Stomach (tissue), 9 donors: Measurements from ENCODE around the gene UNC79. TPM values are rescaled to one million over a fixed set of nuclear protein-coding genes. Genes with fewer than 3 reads are reported as not detected.

ENCODE experiments used
- DNase-seq, 2 donors: peaks; one replicate each; pipeline versions ENCODE4 v3.0.0 to v3.0.0-alpha.2; 2013 to 2019
- H3K27ac ChIP-seq, 5 donors: fragments of 200-600 bp in 4 of 5; sonication (generic) in 4 of 5; one replicate each; pipeline ENCODE4 v1.5.1; 2013 to 2019; ENCODE audit warnings: mild to moderate bottlenecking in 1 of 5, moderate library complexity in 1 of 5
- H3K27me3 ChIP-seq, 3 donors: fragments of 200-600 bp; sonication (generic); one replicate each; pipeline ENCODE4 v1.5.1; 2017 to 2019; ENCODE audit warnings: mixed run types in 1 of 3
- H3K36me3 ChIP-seq, 4 donors: fragments of 200-600 bp; sonication (generic); 1 replicate in 3 of 4; 2 replicates in 1 of 4; pipeline ENCODE4 v1.5.1; 2016 to 2019
- H3K4me1 ChIP-seq, 4 donors: fragments of 200-600 bp; sonication (generic); one replicate each; pipeline ENCODE4 v1.5.1; 2016 to 2019
- H3K4me3 ChIP-seq, 4 donors: fragments of 200-600 bp; sonication (generic) in 3 of 4; one replicate each; pipeline ENCODE4 v1.5.1; 2016 to 2019; ENCODE audit warnings: mild to moderate bottlenecking in 1 of 4
- H3K9me3 ChIP-seq, 4 donors: fragments of 200-600 bp; sonication (generic); one replicate each; pipeline ENCODE4 v1.5.1; 2016 to 2019
- EP300 ChIP-seq: sonication (generic); formaldehyde crosslinking; IDR thresholded peaks from one replicate; pipeline ENCODE4 v1.6.1; 2017; ENCODE audit warnings: antibody characterized with exemption
- POLR2A ChIP-seq, 4 donors: fragments of 450-650 bp; IDR thresholded peaks; one replicate each; pipeline ENCODE4 v1.6.1; 2016; ENCODE audit warnings: antibody characterized with exemption in 4 of 4, control low read depth in 2 of 4, mild to moderate bottlenecking in 1 of 4, moderate library complexity in 1 of 4
- POLR2AphosphoS5 ChIP-seq, 3 donors: sonication (generic); formaldehyde crosslinking; IDR thresholded peaks; one replicate each; pipeline ENCODE4 v1.6.1; 2016; ENCODE audit warnings: antibody characterized with exemption in 3 of 3
- WGBS, 5 donors: extraction: QIAGEN DNeasy Blood & Tissue Kit in 3 of 5; methylation state at CpG; one replicate each; pipeline versions ENCODE4 v1.1.5 to v1.1.7; 2013 to 2018; 5-methylcytosine and 5-hydroxymethylcytosine counted together
- intact Hi-C: fragments of 100-400 bp; cut with DNase I; formaldehyde crosslinking; loops from one replicate; pipeline ENCODE4 v1.15.1; 2023; ENCODE audit warnings: low total_unique reads
- polyA plus RNA-seq, 3 donors: library from polyadenylated mRNA; stranded (reverse); fragments of 200-250 nt; gene quantifications; one replicate each; pipeline ENCODE4 v1.2.3, GENCODE V29; 2013
- total RNA-seq, 5 donors: library from RNA; depleted of rRNA; stranded (reverse); fragments of >200 nt; gene quantifications; one replicate each; pipeline versions ENCODE4 v1.1.0 to v1.2.3, GENCODE V29; 2014 to 2016
- TF ChIP-seq, protein P1 (sequence below), 7 experiments: fragments of 450-650 bp in 4 of 7; fragments of 200-600 bp in 3 of 7; sonication (generic) in 3 of 7; IDR thresholded peaks; one replicate each; pipeline ENCODE4 v1.5.1; 2016 to 2019; ENCODE audit warnings: antibody characterized with exemption in 7 of 7, control low read depth in 2 of 7, mild to moderate bottlenecking in 1 of 7
- donor health status: healthy with polysubstance abuse.
- donor health status: Bipolar disorder and iron deficiency.
- donor health status: healthy.

UNC79 gene
- total and polyA plus RNA-seq, 8 donors, result under 0.01 to 1.9 (median 0.35) TPM; not detected in 2

DNA sequence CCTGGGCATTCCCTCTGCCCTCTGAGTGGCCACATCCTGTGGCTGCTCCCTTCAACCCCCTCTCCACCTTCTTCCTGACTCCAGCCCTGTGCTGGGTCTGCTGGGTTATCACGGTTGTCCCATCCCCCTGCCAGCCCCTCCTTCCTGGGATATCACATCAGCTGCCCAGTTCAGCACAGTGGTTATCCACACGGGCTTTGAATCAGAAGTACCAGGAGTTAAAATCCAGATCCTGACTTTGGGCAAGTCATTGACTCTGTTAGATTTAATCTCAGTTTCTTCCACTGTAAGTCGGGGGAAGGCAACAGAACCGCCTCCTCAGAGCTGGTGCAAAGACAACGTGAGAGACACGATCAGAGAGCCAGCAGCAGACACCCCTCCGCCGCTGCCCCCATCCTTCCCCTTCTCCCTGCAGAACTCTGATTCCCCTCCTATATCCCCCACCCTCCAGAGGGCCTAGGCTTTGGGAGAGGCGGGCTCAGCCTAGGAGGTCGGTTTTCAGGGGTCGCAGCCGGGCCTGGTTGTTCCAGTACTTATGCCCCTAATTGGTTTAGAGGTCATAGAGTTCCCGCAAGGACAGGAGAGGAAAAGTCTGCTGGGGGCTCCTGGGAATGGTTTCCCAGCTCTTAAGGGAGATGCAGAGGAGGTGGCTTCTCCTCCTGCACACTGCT lies 315.0 kb downstream of the UNC79 start:
- DNase-seq, result no peak
- H3K4me1 ChIP-seq, result peaks cover 0 to 24% (median 3%) of the 10 kb centered on the region in 4 donors
- intact Hi-C loops, result no loop called here
- no peak overlapping the region for H3K27ac ChIP-seq
- TF ChIP-seq POLR2A (IDR thresholded peaks at IDR 0.05) (no peak), EP300 (no peak), POLR2AphosphoS5 (IDR thresholded peaks at IDR 0.05) (no peak)
- TF ChIP-seq, protein P1, sequence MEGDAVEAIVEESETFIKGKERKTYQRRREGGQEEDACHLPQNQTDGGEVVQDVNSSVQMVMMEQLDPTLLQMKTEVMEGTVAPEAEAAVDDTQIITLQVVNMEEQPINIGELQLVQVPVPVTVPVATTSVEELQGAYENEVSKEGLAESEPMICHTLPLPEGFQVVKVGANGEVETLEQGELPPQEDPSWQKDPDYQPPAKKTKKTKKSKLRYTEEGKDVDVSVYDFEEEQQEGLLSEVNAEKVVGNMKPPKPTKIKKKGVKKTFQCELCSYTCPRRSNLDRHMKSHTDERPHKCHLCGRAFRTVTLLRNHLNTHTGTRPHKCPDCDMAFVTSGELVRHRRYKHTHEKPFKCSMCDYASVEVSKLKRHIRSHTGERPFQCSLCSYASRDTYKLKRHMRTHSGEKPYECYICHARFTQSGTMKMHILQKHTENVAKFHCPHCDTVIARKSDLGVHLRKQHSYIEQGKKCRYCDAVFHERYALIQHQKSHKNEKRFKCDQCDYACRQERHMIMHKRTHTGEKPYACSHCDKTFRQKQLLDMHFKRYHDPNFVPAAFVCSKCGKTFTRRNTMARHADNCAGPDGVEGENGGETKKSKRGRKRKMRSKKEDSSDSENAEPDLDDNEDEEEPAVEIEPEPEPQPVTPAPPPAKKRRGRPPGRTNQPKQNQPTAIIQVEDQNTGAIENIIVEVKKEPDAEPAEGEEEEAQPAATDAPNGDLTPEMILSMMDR (IDR thresholded peaks at IDR 0.05), result no peak
- no peaks in the 10 kb centered on the region for H3K9me3 ChIP-seq
- H3K4me3 ChIP-seq, result no peak overlapping the region
- peaks cover 0 to 14% (median 0%) of the 10 kb centered on the region in 3 donors for H3K27me3 ChIP-seq
- no peaks in the 10 kb centered on the region for H3K36me3 ChIP-seq
- 71 to 82% (median 81%) methylated on average over 13 of the region's 13 CpGs for WGBS, 5 donors

DNA sequence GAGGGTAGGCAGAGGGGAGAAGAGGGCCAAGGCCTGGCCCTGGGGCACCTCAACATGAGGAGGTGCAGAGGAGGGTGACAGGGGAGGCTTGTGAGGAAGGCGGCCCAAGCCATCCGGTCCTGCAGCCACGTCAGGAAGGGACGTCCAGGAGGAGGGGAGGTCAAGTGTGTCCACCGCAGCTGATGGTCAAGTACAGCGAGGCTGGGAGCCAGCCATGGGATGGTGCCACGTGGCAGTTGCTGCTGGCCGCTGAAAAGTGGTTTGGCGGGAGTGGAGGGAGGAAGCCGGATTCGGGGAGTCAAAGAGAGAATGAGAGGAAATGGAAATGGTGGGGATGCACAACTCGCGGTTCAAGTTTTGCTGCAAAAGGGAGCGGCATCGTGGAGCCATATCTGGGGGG lies 316.4 kb downstream of the UNC79 start:
- intact Hi-C loops, result no loop called here
- peaks cover 0 to 17% (median 0%) of the 10 kb centered on the region in 3 donors for H3K27me3 ChIP-seq
- H3K36me3 ChIP-seq, result no peaks in the 10 kb centered on the region
- no peak for TF ChIP-seq POLR2AphosphoS5 (IDR thresholded peaks at IDR 0.05)
- no peak for TF ChIP-seq POLR2A (IDR thresholded peaks at IDR 0.05)
- no peak for TF ChIP-seq EP300
- TF ChIP-seq, protein P1 (IDR thresholded peaks at IDR 0.05), result no peak
- no peak overlapping the region for H3K27ac ChIP-seq
- peaks cover 0 to 27% (median 5%) of the 10 kb centered on the region in 4 donors for H3K4me1 ChIP-seq
- no peak overlapping the region for H3K4me3 ChIP-seq
- 73 to 89% (median 82%) methylated on average over 15 of the region's 15 CpGs for WGBS, 5 donors
- no peaks in the 10 kb centered on the region for H3K9me3 ChIP-seq
- DNase-seq, result no peak

DNA sequence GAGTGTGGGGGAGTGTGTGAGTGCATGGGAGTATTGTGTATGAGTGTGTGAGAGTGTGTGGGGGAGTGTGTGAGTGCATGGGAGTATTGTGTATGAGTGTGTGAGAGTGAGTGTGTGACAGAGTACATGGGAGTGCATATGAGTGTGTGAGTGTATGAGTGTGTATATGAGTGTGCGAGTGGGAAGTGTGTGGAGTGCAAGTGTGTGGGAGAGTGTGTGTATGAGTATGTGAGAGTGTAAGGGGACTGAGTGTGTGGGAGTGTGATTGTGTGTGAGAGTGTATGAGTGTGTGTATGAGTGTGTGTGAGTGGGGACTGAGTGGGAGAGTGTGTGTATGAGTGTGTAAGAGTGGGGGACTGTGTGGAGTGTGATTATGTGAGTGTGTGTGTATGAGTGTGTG lies 316.8 kb downstream of the UNC79 start:
- intact Hi-C loops, result no loop called here

DNA sequence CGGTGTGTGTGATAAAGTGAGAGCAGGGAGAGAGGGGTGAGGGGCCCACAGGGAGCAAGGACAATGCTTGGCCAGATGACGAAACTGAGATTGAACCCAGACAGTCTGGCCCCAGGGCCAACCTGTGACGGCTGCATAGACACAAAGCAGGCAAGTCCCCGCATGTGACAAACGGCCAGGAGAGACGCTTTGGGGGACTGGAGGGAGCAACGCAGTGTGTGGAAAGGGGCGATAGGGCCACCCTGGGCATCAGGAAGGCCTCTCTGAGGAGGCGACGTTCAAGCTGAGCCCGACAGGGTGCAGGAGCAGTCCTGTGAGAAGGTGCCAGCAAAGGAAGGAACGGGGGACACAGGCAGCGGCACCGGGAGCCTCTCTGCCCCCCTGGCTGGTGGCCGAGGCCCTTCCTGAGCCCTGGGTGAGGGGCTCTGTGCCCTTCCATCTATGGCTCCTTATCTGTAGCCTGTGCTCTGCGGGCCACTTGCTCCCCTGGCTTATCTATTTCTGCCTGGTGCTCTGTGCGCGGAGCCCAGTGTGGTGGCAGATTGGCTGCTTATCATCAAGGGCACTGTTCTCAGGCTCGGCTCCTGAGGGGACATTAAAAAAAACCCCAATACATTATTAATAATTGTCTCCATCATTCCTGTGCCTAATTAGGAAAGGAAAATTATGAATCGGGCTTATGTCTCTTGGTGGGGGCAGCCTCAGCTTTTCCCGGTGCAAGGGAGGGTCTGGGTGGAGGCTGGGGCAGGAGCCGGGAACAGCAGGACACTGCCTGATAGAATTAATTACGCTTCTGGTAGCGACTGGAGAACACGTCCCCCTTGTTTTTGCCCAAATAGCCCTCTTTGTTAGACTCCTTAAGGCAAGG lies 317.7 kb downstream of the UNC79 start:
- Histone ChIP-seq H3K27me3 (peaks cover 0 to 22% (median 0%) of the 10 kb centered on the region in 3 donors), H3K9me3 (no peaks in the 10 kb centered on the region), H3K27ac (peak overlapping the region; percentile 1 to 64 (median 26)), H3K36me3 (no peaks in the 10 kb centered on the region), H3K4me3 (no peak overlapping the region), H3K4me1 (peaks cover 3 to 35% (median 7%) of the 10 kb centered on the region in 4 donors)
- DNase-seq, result peak; percentile 46 to 50
- 41 to 72% (median 55%) methylated on average over 22 to 25 of the region's 25 CpGs for WGBS, 5 donors
- intact Hi-C loops, result no loop called here
- no peak for TF ChIP-seq POLR2AphosphoS5 (IDR thresholded peaks at IDR 0.05)
- TF ChIP-seq, protein P1 (IDR thresholded peaks at IDR 0.05), result no peak
- TF ChIP-seq EP300, result no peak
- no peak for TF ChIP-seq POLR2A (IDR thresholded peaks at IDR 0.05)

More for the DNA sequence above, 316.8 kb downstream of the UNC79 start:
- Histone ChIP-seq H3K27me3 (peaks cover 0 to 21% (median 0%) of the 10 kb centered on the region in 3 donors), H3K4me1 (peaks cover 0 to 30% (median 7%) of the 10 kb centered on the region in 4 donors), H3K36me3 (no peaks in the 10 kb centered on the region), H3K27ac (peak overlapping the region in 1 of 5 donors; percentile 64), H3K4me3 (no peak overlapping the region), H3K9me3 (no peaks in the 10 kb centered on the region)
- TF ChIP-seq POLR2AphosphoS5 (IDR thresholded peaks at IDR 0.05) (no peak), POLR2A (IDR thresholded peaks at IDR 0.05) (no peak), EP300 (no peak)
- TF ChIP-seq, protein P1 (IDR thresholded peaks at IDR 0.05), result no peak
- WGBS, 5 donors, result 94 to 100% (median 98%) methylated on average over 1 of the region's 1 CpG
- no peak for DNase-seq
